ENCODE data around the gene VAV2.

DNA sequence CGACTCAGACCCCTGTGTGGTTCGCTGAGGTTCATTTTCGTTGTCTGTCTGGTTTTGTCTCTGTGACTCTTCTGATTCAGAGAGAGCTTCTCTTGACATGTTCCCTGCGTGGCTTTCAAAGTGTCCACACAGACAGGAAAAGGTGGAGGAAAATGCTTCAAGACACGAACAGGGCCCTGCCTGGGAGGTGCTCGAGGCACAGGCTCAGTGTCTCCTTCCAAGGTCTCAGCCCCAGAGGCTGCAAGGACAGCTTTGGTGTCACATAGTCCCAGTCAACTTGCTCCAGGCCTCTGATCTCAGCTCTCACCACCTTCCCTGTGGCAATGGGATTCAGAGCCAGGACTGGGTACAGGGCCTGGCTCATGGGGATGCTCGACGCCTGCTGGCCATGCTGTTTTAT, 202.3 kb downstream of the VAV2 start:
- TF ChIP-seq POLR2A (IDR thresholded peaks at IDR 0.05), result no peak
- TF ChIP-seq, protein P1, sequence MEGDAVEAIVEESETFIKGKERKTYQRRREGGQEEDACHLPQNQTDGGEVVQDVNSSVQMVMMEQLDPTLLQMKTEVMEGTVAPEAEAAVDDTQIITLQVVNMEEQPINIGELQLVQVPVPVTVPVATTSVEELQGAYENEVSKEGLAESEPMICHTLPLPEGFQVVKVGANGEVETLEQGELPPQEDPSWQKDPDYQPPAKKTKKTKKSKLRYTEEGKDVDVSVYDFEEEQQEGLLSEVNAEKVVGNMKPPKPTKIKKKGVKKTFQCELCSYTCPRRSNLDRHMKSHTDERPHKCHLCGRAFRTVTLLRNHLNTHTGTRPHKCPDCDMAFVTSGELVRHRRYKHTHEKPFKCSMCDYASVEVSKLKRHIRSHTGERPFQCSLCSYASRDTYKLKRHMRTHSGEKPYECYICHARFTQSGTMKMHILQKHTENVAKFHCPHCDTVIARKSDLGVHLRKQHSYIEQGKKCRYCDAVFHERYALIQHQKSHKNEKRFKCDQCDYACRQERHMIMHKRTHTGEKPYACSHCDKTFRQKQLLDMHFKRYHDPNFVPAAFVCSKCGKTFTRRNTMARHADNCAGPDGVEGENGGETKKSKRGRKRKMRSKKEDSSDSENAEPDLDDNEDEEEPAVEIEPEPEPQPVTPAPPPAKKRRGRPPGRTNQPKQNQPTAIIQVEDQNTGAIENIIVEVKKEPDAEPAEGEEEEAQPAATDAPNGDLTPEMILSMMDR (IDR thresholded peaks at IDR 0.05), result no peak
